HAP-1 (cell line): ENCODE results near the gene FRMPD3.

Source experiments
- DNase-seq, 2 experiments: peaks; one replicate each; pipeline ENCODE4 v3.0.0-alpha.2; 2016 to 2020; ENCODE audit warnings: low spot score in 2 of 2
- H3K27me3 ChIP-seq: fragments of 250-450 bp; sonication (Bioruptor Pico); 2 replicates; pipeline ENCODE4 v1.5.1; 2020; ENCODE audit warnings: low read depth, mild to moderate bottlenecking, moderate library complexity
- H3K36me3 ChIP-seq: fragments of 250-450 bp; sonication (Bioruptor Pico); replicated peaks from 2 replicates; pipeline ENCODE4 v1.5.1; 2020; ENCODE audit warnings: mild to moderate bottlenecking
- H3K4me1 ChIP-seq: fragments of 250-450 bp; sonication (Bioruptor Pico); 2 replicates; pipeline ENCODE4 v1.5.1; 2020; ENCODE audit warnings: mild to moderate bottlenecking
- H3K4me3 ChIP-seq: fragments of 250-450 bp; sonication (Bioruptor Pico); 2 replicates; pipeline ENCODE4 v1.5.1; 2020; ENCODE audit warnings: mild to moderate bottlenecking, moderate library complexity
- H3K9me3 ChIP-seq: fragments of 250-450 bp; sonication (Bioruptor Pico); 2 replicates; pipeline ENCODE4 v1.5.1; 2020; ENCODE audit warnings: mild to moderate bottlenecking, moderate library complexity
- in situ Hi-C: fragments of 300-500 bp; cut with MboI; formaldehyde crosslinking; loops from 3 replicates; pipeline ENCODE4 v1.14.3; 2020; ENCODE audit warnings: low sequenced_read_pairs, inconsistent platforms, mixed read lengths

FRMPD3 gene

GRCh38 chrX:107496786-107497185, 47.3 kb downstream of the FRMPD3 start:
- no peak for DNase-seq

More at GRCh38 chrX:107496786-107497185, 47.3 kb downstream of the FRMPD3 start:
- in situ Hi-C loops: no loop called here
- H3K9me3 ChIP-seq: no peaks in the 10 kb centered on the region
- H3K4me3 ChIP-seq: no peak overlapping the region
- H3K27me3 ChIP-seq: peaks cover 2% of the 10 kb centered on the region; the same call in 1 of the 2 replicates
- no peaks in the 10 kb centered on the region for H3K4me1 ChIP-seq
- no peaks in the 10 kb centered on the region for H3K36me3 ChIP-seq
